Colonic mucosa (tissue), 4 donors: Measurements from ENCODE around the gene SPOCK3. TPM values are rescaled to one million over a fixed set of nuclear protein-coding genes. Genes with fewer than 3 reads are reported as not detected.
"Not testable (repeated sequence)": the region's sequence is repeated elsewhere in the genome, so short reads cannot be mapped to it uniquely, and the experiment has no call there.

Source experiments
- DNase-seq: peaks from one replicate; pipeline ENCODE4 v3.0.0-alpha.2; 2020
- H3K27ac ChIP-seq: fragments of 200-600 bp; one replicate; pipeline ENCODE4 v1.8.0; 2021
- H3K27me3 ChIP-seq: fragments of 200-600 bp; one replicate; pipeline ENCODE4 v1.8.0; 2021
- H3K36me3 ChIP-seq: fragments of 200-600 bp; one replicate; pipeline ENCODE4 v1.8.0; 2021
- H3K4me1 ChIP-seq: fragments of 200-600 bp; one replicate; pipeline ENCODE4 v1.8.0; 2021; ENCODE audit warnings: mild to moderate bottlenecking
- H3K4me3 ChIP-seq: fragments of 200-600 bp; one replicate; pipeline ENCODE4 v1.8.0; 2021
- H3K9ac ChIP-seq, 2 donors: one replicate each; pipeline ENCODE4 v1.7.0; 2013; ENCODE audit warnings: control low read depth in 2 of 2, low read depth in 2 of 2, low read length in 2 of 2
- H3K9me3 ChIP-seq: fragments of 200-600 bp; one replicate; pipeline ENCODE4 v1.8.0; 2021
- CTCF ChIP-seq: fragments of 200-600 bp; IDR thresholded peaks from one replicate; pipeline ENCODE4 v1.8.0; 2022; ENCODE audit warnings: antibody characterized with exemption, mild to moderate bottlenecking
- intact Hi-C: fragments of 100-400 bp; cut with DNase I; formaldehyde crosslinking; loops from one replicate; pipeline ENCODE4 v1.14.1; 2022
- total RNA-seq, 2 donors: library from RNA; stranded (reverse); fragmentation: NEBNext Ultra II Directional in 1 of 2; extraction: Animal tissue kit (Norgen Biotek cat#: 25700) in 1 of 2; gene quantifications; one replicate each; pipeline ENCODE4 v1.2.1, GENCODE V29; 2021
- donor health status: healthy.
- donor health status: DM: no; HTN: no; CAD: no.
- donor health status: DM: no; HTN: no; CAD: no.

The SPOCK3 gene
- total RNA-seq, result under 1 TPM in 1 of 2 donors, not detected in 1; 0.77 TPM

GRCh38 chr4:167234316-167234881 lies at the start of gene SPOCK3:
Gene SPOCK3 (minus strand): TSS chr4:167234494.
- peaks cover 17% of the 10 kb centered on the region for H3K27me3 ChIP-seq
- H3K9me3 ChIP-seq, result no peaks in the 10 kb centered on the region
- H3K36me3 ChIP-seq, result no peaks in the 10 kb centered on the region
- H3K4me3 ChIP-seq, result no peak within 1 kb of the TSS
- intact Hi-C loops, result no loop called here
- no peak within 1 kb of the TSS for H3K9ac ChIP-seq
- no peak within 1 kb of the TSS for H3K27ac ChIP-seq
- no peak for DNase-seq
- TF ChIP-seq CTCF, result no peak
- no peaks in the 10 kb centered on the region for H3K4me1 ChIP-seq

- intact Hi-C loops, result no loop called here
Observed at GRCh38 chr4:167282171-167282864, 48.0 kb upstream of the SPOCK3 start.

GRCh38 chr4:167281545-167281944 lies 47.3 kb upstream of the SPOCK3 start:
- H3K4me3 ChIP-seq, DNase-seq, H3K27ac ChIP-seq, H3K36me3 ChIP-seq, H3K9ac ChIP-seq, H3K27me3 ChIP-seq, H3K9me3 ChIP-seq, H3K4me1 ChIP-seq, intact Hi-C loops: not testable (repeated sequence)

More at GRCh38 chr4:167282171-167282864, 48.0 kb upstream of the SPOCK3 start:
- H3K36me3 ChIP-seq, result no peaks in the 10 kb centered on the region
- no peak for TF ChIP-seq CTCF
- no peak overlapping the region for H3K4me3 ChIP-seq
- H3K9ac ChIP-seq, result no peak overlapping the region
- no peaks in the 10 kb centered on the region for H3K27me3 ChIP-seq
- H3K9me3 ChIP-seq, result no peaks in the 10 kb centered on the region
- no peak overlapping the region for H3K27ac ChIP-seq
- no peaks in the 10 kb centered on the region for H3K4me1 ChIP-seq
- no peak for DNase-seq

- no peak for DNase-seq
- Histone ChIP-seq H3K9ac (no peak overlapping the region), H3K27ac (no peak overlapping the region), H3K4me3 (no peak overlapping the region), H3K9me3 (no peaks in the 10 kb centered on the region), H3K27me3 (no peaks in the 10 kb centered on the region), H3K4me1 (no peaks in the 10 kb centered on the region), H3K36me3 (no peaks in the 10 kb centered on the region)
- intact Hi-C loops, result no loop called here
- no peak for TF ChIP-seq CTCF
Observed at GRCh38 chr4:167274351-167274750, 40.1 kb upstream of the SPOCK3 start.

- no peak for DNase-seq
- H3K9me3 ChIP-seq, result no peaks in the 10 kb centered on the region
- intact Hi-C loops, result no loop called here
- no peak overlapping the region for H3K27ac ChIP-seq
- H3K27me3 ChIP-seq, result no peaks in the 10 kb centered on the region
- TF ChIP-seq CTCF, result no peak
- no peaks in the 10 kb centered on the region for H3K4me1 ChIP-seq
- no peaks in the 10 kb centered on the region for H3K36me3 ChIP-seq
- no peak overlapping the region for H3K9ac ChIP-seq
- H3K4me3 ChIP-seq, result no peak overlapping the region
Observed at GRCh38 chr4:167265231-167265630, 30.9 kb upstream of the SPOCK3 start.

- no peaks in the 10 kb centered on the region for H3K36me3 ChIP-seq
- intact Hi-C loops, result no loop called here
Observed at GRCh38 chr4:167248271-167248670, 14.0 kb upstream of the SPOCK3 start.

More at GRCh38 chr4:167248271-167248670, 14.0 kb upstream of the SPOCK3 start:
- no peak for DNase-seq
- no peak overlapping the region for H3K27ac ChIP-seq
- no peak overlapping the region for H3K4me3 ChIP-seq
- no peaks in the 10 kb centered on the region for H3K9me3 ChIP-seq
- no peaks in the 10 kb centered on the region for H3K4me1 ChIP-seq
- no peaks in the 10 kb centered on the region for H3K27me3 ChIP-seq
- no peak for TF ChIP-seq CTCF
- H3K9ac ChIP-seq, result no peak overlapping the region
